COLO668 (cell line): ENCODE results near the gene F5.
A peak's percentile ranks its signal among the peaks of the same experiment; 100 is the strongest.

ENCODE experiments used
- DNase-seq: peaks from one replicate; lab custom pipeline; 2025; ENCODE audit not compliant: unreplicated experiment; lab: John Stamatoyannopoulos, UW

F5 gene

DNA sequence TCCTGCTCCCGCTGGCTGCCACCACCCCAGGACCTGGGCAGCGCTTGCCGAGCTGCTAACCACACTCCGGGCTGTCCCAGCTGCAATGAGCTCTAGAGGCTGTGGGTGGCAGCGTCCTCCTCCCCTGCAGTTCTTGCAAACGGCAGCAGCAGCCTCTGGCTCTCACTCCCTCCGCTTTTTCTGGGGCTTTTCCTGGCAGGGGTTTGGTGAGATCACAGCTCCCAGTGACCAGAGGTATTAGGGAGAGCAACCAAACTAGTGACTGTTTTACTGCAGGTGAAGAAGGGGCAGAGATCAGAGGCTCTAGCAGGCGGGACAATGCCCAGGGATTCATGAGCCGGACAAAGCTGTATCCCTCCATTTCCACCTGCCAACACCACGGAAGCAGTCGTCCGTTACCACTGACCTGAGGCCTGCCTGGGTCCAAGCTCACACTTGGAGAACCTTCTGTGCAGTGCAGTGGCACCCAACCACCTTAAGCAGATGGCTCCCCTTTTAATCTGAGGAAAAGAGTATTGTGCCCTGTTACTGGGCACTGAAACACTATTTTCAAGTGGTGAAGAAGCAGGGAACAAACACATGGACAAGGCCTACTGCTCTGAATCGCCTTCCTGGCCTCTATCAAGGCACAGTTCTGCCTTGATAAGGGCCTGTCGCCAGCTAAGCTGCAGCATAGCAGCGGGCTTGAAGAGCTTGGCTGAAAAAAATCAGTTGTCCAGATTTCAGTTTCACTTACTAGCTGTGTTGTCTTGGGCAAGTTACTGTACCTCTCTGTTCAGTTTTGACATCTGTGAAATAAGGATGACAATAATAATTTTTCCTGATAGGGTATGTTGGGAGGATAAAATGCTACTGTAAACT lies at the start of gene F5:
Gene F5, minus strand, starts transcription at position 87 of the 861 bp plus-strand sequence. CDS start 95 bp downstream, outside the sequence.
- peak; percentile 87 for DNase-seq

DNA sequence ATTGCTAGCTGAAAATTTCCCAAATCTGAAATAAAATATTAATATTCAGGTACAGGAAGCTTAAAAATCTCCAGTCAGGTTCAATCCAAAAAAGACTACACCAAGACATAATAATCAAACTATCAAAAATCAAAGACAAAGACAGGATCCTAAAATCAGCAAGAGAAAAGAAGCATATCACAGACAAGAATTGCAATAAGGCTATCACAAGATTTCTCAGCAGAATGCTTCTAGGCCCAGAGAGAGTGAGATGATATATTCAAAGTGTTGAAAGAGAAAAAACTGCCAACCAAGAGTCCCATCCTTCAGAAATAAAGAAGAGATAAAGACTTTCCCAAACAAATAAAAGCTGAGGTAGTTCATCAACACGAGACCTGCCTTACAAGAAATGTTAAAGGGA lies 48.6 kb upstream of the F5 start:
- DNase-seq, result no peak

DNA sequence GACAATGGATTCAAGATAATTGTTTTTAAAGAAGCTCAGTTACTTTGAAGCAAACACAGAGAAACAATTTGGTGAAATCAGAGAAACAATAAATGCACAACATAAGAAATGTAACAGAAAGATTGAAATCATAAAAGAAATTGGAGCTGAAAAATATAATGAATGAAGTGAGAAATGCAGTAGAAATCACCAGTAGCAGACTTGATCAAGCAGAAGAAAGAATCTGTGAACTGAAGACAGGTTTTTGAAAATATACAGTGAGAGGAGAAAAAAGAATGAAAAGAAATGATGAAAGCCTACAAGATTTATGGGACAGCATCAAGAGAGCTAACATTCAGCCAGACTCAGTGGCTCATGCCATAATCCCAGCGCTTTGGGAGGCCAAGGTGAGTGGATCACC lies 47.9 kb upstream of the F5 start:
- DNase-seq, result no peak

DNA sequence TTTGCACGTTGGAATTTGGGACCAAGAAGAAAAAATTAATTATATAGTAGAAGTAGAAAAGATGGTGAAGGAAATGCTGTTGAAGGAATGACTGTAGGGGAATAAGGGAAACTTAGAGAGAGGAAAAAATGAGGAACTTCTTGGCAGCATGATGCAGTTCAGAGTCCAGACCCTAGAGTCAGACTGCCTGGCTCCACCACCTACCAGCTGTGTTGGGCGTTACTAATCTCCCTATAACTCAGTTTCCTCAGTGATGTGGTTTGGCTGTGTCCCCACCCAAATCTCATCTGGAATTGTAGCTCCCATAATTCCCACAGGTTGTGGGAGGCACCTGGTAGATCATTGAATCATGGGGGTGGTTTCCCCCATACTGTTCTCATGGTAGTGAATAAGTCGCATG lies 45.0 kb upstream of the F5 start:
- no peak for DNase-seq

DNA sequence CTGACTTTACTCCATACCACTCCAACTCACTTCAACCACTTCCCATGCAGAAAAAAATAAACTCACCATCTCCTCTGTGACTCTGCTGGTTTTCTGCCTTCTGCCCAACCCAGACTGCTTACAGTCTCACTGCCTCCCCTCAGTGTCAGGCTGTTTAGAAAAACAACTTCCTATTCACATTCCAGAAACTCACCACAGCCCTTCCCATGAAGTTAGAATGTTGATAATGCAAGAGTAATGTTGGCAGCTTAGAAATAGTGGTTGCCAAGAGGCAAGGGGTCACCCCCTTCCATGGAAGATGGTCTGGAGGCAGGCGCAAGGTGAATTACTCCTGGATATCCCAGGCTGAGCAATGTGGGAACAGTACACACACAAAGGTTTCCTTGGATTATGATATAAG lies 43.7 kb upstream of the F5 start, which contains the start of gene SELP:
Gene SELP, minus strand, starts transcription at position 119 of the 400 bp plus-strand sequence. Its CDS starts 50 bp downstream, at position 69.
- DNase-seq, result no peak

DNA sequence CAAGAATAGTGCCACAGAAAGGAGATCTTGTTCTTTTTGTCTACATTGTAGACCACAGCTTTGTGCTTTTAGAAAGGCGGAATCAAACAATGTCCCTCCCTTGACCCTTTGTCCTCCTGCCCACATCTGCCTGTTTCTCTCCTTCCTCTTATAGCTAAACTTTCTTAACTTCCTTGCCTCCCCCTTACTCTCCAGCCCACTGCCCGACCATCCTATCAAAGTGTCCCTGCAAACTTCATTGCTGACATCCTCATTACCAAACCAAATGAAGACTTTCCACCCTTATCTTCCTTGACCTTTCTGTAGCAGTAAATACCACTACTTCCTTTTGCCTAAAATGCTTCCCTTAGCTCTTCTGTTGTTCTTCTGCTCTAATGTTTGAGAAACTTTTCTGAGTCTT lies 38.6 kb upstream of the F5 start:
- no peak for DNase-seq

DNA sequence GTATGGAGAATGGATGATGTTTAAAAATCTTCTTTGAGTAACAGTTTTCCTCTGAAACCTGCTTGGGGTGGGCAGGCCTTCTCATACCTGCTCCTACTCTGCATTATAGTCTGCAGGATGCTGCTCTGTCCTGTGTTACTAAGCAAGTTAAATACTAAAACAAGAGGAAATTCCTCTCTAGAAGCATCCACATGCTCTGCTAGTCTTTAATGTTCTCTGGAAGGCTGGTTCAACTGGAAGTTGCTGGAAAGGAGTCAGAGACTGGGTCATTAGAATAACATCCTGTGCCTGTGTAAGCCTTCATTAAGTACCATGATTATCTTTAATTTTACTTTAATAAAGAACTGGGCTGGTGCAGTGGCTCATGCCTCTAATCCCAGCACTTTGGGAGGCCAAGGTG lies 37.8 kb upstream of the F5 start:
- DNase-seq, result no peak

DNA sequence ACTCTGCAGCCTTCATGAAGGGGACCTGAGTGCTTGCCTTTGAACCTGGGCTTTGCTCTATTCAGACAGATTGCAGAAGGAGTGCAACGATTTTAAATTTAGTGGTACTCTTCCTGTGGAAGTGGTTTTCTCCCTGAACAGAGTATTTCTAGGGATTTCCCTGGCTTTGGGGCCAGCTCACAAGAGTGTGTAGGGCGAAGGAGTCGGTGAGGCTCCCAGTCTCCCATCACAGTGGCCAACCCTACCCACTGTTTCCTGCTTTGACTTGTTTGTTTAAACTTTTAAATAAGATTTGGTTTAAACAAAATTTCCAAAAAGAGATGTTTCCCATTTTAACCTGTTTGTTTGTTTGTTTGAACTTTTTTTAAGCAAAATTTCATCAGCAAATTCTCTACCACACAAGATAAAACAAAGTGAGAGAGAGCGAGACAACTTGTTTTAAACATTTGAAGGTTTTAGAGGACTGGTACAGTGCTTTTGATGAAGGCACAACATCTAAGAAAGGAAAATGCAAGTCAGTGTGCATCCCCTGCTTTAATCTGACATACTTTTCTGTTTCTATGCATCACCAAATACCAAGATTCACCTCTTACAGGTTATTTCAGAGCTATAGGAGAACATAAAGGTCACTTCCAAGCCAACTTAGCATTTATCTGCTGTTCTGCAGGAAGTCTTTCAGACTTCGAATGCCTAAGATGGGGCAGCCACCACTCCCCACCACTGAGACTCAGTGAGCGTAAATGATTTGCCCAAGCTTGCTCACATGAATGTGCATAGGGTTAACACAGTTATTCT lies 37.0 kb upstream of the F5 start:
- no peak for DNase-seq

DNA sequence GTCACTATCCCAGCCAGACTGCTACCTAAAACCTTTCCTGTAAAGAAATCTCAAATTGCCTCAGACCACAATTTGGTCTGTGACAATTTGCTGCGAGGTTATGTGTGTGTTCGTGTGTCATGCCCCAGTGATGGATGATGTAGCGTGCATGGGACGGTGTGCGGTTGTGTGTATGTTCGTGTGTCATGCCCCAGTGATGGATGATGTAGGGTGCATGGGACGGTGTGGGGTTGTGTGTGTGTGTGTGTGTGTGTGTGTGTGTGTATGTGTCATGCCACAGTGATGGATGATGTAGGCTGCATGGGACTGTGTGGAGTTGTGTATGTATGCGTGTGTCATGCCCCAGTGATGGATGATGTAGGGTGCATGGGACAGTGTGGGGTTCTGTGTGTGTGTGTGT lies 34.3 kb upstream of the F5 start:
- DNase-seq, result no peak

DNA sequence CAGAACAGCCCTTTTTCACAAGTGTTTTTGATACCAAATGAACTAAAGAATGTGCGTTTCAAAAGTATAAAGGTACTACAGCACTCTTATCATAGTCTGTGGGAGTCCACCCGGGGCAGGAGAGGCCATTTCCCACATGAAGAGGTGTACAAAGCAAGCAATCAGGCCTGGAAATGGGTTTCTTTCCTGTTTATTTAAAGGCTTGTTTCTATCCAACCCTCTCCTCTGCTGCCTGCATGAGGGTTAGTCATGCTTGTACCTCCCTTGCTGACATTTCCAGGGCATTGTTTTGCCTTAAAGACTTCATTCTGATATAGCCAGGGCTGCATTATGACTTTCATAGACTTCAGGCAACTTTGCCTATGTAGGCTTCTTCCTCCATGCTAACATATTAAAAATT lies 32.1 kb upstream of the F5 start:
- no peak for DNase-seq

DNA sequence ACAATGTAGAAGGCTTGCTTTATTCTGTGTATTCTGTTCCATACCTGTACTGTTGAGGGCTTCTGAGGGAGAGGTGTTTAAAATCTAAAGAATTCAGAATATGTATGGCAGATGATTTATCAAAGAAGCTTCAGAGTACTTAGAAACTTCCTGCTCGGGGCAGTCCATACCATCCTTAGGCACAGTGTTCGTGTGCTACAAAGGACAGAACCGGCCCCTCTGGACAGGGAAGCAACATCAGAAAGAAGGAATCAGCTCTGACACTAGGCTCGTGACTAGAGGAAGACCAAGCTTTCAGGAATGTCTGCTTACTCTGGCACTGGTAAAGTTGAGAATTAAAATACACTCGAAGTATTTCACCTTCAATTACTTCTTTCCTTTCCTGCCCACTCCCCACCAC lies 29.5 kb upstream of the F5 start:
- no peak for DNase-seq

DNA sequence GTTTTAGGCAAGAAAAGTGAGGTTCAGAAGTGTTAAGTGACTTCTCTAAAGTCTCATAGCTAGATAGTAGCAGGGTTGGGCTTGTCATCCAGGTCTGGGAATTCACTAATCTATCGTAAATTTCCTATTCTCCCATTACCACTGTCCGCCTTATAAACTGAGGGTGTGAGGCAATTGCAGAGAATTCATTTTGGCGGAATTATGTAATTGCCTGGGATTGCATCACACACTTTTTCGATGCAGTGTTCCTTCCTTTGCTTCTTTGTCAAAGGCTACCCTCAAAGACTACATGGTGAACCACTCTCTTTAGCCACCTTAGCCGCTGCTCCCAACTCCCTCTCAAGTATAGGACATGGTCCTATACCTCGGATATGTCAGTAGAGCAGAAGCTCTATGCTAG lies 24.6 kb upstream of the F5 start:
- DNase-seq, result no peak

DNA sequence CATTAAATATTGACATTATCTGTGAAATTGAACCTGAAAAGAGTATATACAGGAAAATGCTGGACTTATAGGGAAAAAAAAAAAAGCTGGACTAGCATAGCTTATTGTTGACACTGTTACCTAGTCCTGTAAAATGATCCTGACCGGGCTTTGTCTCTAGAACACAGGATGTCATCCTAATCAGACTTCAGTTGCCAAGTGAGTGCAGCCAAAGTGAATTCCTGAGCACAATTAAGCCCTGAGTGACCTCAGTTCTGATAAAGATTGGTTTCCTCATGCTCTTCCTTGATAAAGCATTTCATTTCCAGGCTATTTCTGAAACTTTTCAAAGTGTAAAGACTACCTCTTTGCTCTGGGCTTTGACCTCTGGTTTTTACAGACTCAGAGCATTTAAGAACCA lies 23.8 kb upstream of the F5 start:
- DNase-seq, result no peak

DNA sequence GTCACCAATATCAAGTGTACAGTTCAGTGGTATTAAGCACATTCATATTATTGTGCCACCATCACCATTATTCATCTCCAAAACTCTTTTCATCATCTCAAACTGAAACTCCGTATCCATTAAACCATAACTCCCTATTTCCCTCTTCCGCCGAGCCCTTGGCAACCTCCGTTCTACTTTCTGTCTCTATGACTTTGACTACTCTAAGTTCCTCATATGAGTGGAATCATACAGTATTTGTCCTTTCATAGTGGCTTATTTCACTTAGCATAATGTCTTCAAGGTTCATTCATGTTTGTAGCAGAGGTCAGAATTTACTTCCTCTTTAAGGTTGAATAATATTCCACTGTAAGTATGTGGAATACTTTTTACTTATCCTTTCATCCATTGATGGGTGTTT lies 21.9 kb upstream of the F5 start:
- DNase-seq, result no peak

DNA sequence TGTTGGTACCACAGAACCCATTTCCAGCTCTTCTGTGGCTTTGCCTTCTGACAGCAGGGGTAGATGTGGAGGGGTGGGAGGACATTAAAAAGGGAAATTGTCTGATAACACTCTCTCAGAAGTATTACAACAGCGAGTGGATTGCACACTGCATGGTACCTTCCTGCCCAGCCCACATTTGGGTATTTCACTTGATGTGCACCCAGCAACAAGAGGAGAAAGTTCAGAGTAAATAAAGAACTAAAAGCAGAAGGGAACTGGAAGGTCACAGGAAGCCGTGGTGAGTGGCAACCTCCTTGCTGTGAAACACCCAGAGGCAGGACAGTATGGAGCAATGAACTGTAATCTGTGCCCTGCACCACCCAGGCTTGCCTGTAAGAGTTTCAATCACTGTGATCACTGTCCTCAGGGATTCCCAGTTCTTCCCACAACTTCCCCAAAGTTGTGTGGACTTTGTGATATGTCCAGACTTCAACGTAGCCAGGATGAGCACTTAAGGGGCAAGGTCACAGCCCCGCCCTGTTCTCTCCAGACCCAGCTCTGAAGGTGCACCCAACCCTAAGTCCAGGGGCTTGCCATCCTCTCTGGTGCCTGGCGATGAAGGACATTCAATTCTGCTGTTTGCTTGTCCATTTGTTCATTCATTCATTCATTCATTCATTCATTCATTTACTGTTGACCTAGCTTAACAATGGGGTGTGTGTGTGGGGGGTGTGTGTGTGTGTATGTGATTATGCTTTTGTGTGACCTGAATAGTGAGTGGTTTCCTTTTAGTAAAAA lies 18.7 kb upstream of the F5 start:
- DNase-seq, result no peak

DNA sequence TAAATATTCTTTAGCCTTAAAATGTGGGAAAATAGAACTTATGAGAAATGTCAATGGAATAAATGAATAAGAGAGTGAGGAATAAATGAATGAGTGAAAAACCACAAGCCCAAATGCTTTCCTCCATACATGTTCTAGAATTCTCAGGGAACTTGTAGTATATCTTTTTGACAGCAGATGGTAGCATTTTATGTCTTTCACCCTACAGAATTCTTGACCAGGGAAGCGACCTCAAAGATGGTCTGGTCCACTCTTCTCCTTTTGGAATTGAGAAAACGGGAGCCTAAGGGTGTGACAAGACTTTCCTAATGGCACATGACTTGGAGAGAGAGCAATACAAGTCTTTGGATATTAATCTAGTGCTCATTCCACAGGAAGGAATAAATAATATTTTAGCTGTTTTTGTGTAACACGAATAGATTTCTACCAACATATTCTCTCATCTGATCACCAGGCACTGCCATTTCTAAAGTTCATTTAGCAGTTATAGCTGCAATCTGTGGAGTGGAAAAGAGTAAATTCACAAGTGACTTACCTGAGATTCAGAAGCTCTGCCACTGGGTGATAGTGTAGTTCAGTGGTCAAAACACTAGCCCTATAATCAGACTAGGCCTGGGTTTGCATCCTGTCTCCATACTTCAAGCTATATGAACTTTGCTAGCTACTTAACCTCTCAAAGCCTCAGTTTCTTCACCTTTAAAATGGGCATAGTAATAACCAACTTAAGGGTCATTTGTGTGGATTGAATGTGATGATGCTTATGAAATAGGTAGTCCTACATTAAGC lies 15.0 kb upstream of the F5 start:
- DNase-seq, result no peak

DNA sequence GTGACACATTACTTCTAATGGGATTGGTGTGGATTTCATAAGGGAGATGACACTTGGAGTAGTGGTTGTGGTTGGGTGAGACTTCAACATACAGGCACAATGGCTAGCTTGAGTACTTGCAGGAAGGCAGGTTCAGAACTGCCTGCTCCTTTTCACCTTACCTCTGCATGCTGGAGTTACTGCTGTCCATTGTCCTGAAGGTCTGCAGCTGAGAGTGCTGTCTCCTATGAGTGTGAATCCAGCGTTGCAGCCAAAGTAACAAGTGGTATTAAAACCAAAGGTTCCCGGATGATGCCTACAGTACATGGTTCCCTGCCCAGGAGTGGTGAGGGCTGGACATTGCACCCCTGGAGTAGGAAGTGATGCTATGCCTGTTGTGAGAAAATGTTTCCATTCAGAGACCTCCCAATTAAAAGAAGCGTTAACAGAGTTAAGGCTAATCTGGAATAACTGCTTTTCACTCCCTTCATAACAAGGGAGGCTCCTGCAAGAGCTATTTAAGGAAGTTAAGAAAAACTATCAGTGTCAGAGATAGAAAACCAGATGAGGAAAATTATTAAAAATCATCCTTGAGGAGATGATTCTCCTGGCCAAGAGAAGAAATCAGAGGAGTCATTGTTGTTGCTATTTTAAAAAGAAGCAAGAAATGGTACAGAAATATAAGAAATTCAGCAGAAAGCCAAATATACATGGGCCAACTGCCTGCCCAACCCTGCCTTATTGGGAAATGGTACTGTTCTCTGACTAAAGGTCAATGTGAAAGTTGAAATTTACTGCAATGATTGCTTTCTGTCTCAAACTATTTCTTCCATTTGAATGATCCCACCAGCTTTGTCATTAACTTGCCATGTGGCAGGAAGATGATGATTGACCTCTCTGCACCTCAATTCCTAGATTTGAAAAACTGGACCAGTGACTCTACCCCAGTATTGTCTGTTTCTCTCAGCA lies 9.8 kb upstream of the F5 start:
- no peak for DNase-seq

DNA sequence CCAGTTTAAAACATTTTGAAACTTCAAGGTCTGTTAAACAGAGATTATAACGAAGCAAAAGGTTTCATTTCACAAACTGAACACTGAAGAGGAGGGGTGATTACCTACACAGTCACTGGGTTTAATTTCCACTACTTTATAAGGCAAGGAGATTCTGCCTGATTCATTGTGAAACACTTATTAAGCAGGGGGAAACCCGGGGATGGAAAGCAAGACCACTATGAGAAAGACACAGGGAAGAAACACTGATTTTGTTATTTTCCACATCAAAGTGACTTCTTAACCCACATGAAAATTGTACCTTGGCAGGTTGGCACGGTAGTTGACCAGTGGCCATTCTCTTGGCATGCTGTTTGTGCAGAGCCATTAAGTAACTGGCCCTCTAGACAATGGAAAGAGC lies 8.1 kb upstream of the F5 start:
- no peak for DNase-seq

DNA sequence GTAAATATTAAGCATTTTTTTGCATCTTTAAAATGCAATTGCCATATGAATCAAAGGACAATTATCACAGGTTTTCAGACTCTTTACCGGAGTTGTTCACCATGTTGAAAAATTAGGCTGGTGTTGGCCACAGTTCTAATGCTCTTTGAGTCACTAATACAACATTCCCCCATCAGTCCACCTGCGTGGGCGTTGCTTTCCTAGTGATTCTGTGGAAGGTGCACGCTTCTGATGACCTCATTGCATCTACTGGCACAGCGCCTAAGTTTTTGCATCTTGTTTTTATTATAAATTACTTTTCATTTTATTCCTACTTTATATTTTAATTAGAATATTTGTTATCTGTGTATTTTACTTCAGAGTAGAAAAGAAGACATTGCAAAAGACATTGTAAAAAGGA lies 4.7 kb upstream of the F5 start:
- DNase-seq, result no peak
